ENCODE results near the gene SYT12. TPM values are rescaled to one million over a fixed set of nuclear protein-coding genes. Genes with fewer than 3 reads are reported as not detected.

Gene SYT12
- total and polyA plus RNA-seq, 2 of the 13 experiments (the other 11 are each of a cell fraction or from before 2014, with no cell fraction given): 0.01 to 0.02 TPM

DNA sequence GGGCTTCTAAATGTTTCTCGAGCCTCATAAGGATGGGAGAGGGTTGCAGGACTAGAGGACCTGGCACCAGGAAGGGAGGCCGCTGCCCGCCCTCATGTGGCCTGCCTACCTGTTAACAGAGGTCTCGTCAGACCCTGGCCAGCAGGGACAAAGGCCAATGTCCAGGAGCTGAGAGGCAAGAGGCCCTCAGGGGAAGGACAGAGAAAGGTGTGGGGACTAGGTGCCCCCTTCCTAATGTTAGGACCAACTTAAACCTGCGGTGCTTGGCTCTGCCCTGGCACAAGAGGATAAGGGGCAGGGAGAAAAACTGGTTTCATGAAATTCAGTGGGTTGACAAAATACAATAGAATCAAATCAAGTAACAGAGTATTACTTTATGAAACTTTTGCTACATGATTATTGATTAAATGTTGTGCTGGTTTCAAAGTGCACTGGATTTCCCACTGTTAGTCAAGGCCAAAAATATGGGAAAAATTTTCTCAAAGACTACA is 20.0 kb upstream of the SYT12 start (continued):
- no peak for TF ChIP-seq SOX6 (IDR thresholded peaks at IDR 0.05)
- peak; percentile 19; the same call in 1 of the 2 replicates for TF ChIP-seq SOX6 (CRISPR knock-in tag; IDR thresholded peaks at IDR 0.05)
- TF ChIP-seq MED1 (CRISPR knock-in tag; IDR thresholded peaks at IDR 0.05): 0 out of 2 replicates have a peak, but pooled peaks have one; percentile 22
- TF ChIP-seq ZNF263 (CRISPR knock-in tag; IDR thresholded peaks at IDR 0.05): no peak
- TF ChIP-seq PCBP1 (IDR thresholded peaks at IDR 0.05; ENCODE audit: borderline replicate concordance, low read depth, low read length): no peak
- TF ChIP-seq ETV5 (CRISPR knock-in tag; IDR thresholded peaks at IDR 0.05; ENCODE audit: borderline replicate concordance): peak; percentile 19; the same call in 1 of the 2 replicates
- no peak for TF ChIP-seq TOPORS (CRISPR knock-in tag; IDR thresholded peaks at IDR 0.05)
- 0 out of 2 replicates have a peak, but pooled peaks have one; percentile 46 for TF ChIP-seq ZNF878 (CRISPR knock-in tag; IDR thresholded peaks at IDR 0.05)
- peak; percentile 88 for TF ChIP-seq SALL1 (CRISPR knock-in tag; IDR thresholded peaks at IDR 0.05)
- TF ChIP-seq ZNF546 (CRISPR knock-in tag; conservative IDR thresholded peaks at IDR 0.05): no peak
- no peak for TF ChIP-seq MTF1 (CRISPR knock-in tag; IDR thresholded peaks at IDR 0.05)
- TF ChIP-seq, protein P1, sequence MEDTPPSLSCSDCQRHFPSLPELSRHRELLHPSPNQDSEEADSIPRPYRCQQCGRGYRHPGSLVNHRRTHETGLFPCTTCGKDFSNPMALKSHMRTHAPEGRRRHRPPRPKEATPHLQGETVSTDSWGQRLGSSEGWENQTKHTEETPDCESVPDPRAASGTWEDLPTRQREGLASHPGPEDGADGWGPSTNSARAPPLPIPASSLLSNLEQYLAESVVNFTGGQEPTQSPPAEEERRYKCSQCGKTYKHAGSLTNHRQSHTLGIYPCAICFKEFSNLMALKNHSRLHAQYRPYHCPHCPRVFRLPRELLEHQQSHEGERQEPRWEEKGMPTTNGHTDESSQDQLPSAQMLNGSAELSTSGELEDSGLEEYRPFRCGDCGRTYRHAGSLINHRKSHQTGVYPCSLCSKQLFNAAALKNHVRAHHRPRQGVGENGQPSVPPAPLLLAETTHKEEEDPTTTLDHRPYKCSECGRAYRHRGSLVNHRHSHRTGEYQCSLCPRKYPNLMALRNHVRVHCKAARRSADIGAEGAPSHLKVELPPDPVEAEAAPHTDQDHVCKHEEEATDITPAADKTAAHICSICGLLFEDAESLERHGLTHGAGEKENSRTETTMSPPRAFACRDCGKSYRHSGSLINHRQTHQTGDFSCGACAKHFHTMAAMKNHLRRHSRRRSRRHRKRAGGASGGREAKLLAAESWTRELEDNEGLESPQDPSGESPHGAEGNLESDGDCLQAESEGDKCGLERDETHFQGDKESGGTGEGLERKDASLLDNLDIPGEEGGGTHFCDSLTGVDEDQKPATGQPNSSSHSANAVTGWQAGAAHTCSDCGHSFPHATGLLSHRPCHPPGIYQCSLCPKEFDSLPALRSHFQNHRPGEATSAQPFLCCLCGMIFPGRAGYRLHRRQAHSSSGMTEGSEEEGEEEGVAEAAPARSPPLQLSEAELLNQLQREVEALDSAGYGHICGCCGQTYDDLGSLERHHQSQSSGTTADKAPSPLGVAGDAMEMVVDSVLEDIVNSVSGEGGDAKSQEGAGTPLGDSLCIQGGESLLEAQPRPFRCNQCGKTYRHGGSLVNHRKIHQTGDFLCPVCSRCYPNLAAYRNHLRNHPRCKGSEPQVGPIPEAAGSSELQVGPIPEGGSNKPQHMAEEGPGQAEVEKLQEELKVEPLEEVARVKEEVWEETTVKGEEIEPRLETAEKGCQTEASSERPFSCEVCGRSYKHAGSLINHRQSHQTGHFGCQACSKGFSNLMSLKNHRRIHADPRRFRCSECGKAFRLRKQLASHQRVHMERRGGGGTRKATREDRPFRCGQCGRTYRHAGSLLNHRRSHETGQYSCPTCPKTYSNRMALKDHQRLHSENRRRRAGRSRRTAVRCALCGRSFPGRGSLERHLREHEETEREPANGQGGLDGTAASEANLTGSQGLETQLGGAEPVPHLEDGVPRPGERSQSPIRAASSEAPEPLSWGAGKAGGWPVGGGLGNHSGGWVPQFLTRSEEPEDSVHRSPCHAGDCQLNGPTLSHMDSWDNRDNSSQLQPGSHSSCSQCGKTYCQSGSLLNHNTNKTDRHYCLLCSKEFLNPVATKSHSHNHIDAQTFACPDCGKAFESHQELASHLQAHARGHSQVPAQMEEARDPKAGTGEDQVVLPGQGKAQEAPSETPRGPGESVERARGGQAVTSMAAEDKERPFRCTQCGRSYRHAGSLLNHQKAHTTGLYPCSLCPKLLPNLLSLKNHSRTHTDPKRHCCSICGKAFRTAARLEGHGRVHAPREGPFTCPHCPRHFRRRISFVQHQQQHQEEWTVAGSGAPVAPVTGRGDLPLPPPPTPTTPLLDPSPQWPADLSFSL (CRISPR knock-in tag; IDR thresholded peaks at IDR 0.05): no peak
- TF ChIP-seq HMGXB3 (CRISPR knock-in tag; IDR thresholded peaks at IDR 0.05; ENCODE audit: borderline replicate concordance): no peak
- peak; percentile 36; the same call in 1 of the 2 replicates for TF ChIP-seq PHF21A (CRISPR knock-in tag; IDR thresholded peaks at IDR 0.05)
- TF ChIP-seq ZNF562 (CRISPR knock-in tag; IDR thresholded peaks at IDR 0.05; ENCODE audit: borderline replicate concordance): no peak
- TF ChIP-seq ZNF20 (CRISPR knock-in tag; IDR thresholded peaks at IDR 0.05): no peak
- TF ChIP-seq MBNL3 (CRISPR knock-in tag; conservative IDR thresholded peaks at IDR 0.05): no peak
- TF ChIP-seq RAD21 (CRISPR knock-in tag; IDR thresholded peaks at IDR 0.05): no peak
- peak; percentile 93 for TF ChIP-seq HNF4A (CRISPR knock-in tag; IDR thresholded peaks at IDR 0.05)
- no peak for TF ChIP-seq PITX1 (CRISPR knock-in tag; IDR thresholded peaks at IDR 0.05)

Measured in HepG2 (cell line).